Gastroesophageal sphincter (tissue), 4 donors: ENCODE measurements around the gene APRT. TPM values are rescaled to one million over a fixed set of nuclear protein-coding genes. Genes with fewer than 3 reads are reported as not detected.

Source experiments
- ATAC-seq: fragments of 150-250 bp; one replicate; pipeline ENCODE4 v1.9.1; 2016; ENCODE audit warnings: mild to moderate bottlenecking, moderate library complexity
- H3K27ac ChIP-seq, 4 donors: fragments of 200-600 bp; sonication (generic) in 3 of 4; 1 replicate in 3 of 4; 2 replicates in 1 of 4; pipeline ENCODE4 v1.5.1; 2016 to 2019
- H3K27me3 ChIP-seq: fragments of 200-600 bp; sonication (generic); one replicate; pipeline ENCODE4 v1.5.1; 2019
- H3K36me3 ChIP-seq, 2 donors: fragments of 200-600 bp; sonication (generic); one replicate each; pipeline ENCODE4 v1.5.1; 2019; ENCODE audit warnings: control low read depth in 1 of 2
- H3K4me1 ChIP-seq, 3 donors: fragments of 200-600 bp; sonication (generic); 1 replicate in 2 of 3; 2 replicates in 1 of 3; pipeline ENCODE4 v1.5.1; 2016 to 2019; ENCODE audit warnings: control low read depth in 2 of 3
- H3K4me3 ChIP-seq, 2 donors: fragments of 200-600 bp; sonication (generic); one replicate each; pipeline ENCODE4 v1.5.1; 2019; ENCODE audit warnings: mild to moderate bottlenecking in 1 of 2, moderate library complexity in 1 of 2
- H3K9me3 ChIP-seq, 3 donors: fragments of 200-600 bp; sonication (generic); one replicate each; pipeline ENCODE4 v1.5.1; 2017 to 2019; ENCODE audit warnings: control low read depth in 2 of 3
- CTCF ChIP-seq, 4 experiments: fragments of 200-600 bp in 2 of 4; fragments of 450-650 bp in 2 of 4; sonication (generic) in 1 of 4; IDR thresholded peaks; one replicate each; pipeline ENCODE4 v1.5.1; 2017 to 2019; ENCODE audit warnings: antibody characterized with exemption in 4 of 4, mild to moderate bottlenecking in 2 of 4, moderate library complexity in 2 of 4
- EP300 ChIP-seq: sonication (generic); formaldehyde crosslinking; IDR thresholded peaks from one replicate; pipeline ENCODE4 v1.6.1; 2017; ENCODE audit warnings: antibody characterized with exemption, mild to moderate bottlenecking
- POLR2A ChIP-seq, 2 donors: fragments of 450-650 bp; IDR thresholded peaks; one replicate each; pipeline ENCODE4 v1.6.1; 2017; ENCODE audit warnings: antibody characterized with exemption in 2 of 2, mild to moderate bottlenecking in 2 of 2, moderate library complexity in 1 of 2
- POLR2AphosphoS5 ChIP-seq: sonication (generic); formaldehyde crosslinking; IDR thresholded peaks from one replicate; pipeline ENCODE4 v1.6.1; 2017; ENCODE audit warnings: antibody characterized with exemption
- WGBS, 2 donors: methylation state at CpG; one replicate each; pipeline ENCODE4 v1.1.5; 2018; ENCODE audit warnings: low coverage in 1 of 2; 5-methylcytosine and 5-hydroxymethylcytosine counted together
- total RNA-seq, 4 donors: library from RNA; depleted of rRNA; stranded (reverse); fragments of >200 nt; gene quantifications; one replicate each; pipeline ENCODE4 v1.1.0, GENCODE V29; 2016

Gene APRT
- total RNA-seq, 4 donors from 2014 or later = 64.9 to 103 (median 92.9) TPM

- no peaks in the 10 kb centered on the region for H3K36me3 ChIP-seq
- no peaks in the 10 kb centered on the region for H3K9me3 ChIP-seq
- peak; percentile 61 for TF ChIP-seq POLR2AphosphoS5
- TF ChIP-seq POLR2A (IDR thresholded peaks at IDR 0.05) = no peak
- peak in 3 of 4 experiments; percentile 65 to 76 (median 69) for TF ChIP-seq CTCF (IDR thresholded peaks at IDR 0.05)
- 0% methylated on average over 4 of the region's 74 CpGs; no CpG with 5 or more reads in 1 of the 2 donors for WGBS, 2 donors
- H3K27me3 ChIP-seq = no peaks in the 10 kb centered on the region
- ATAC-seq = peak; percentile 71
- H3K27ac ChIP-seq = peak overlapping the region; percentile 62 to 99 (median 93)
- H3K4me3 ChIP-seq = peak overlapping the region; percentile 50 to 78
- H3K4me1 ChIP-seq = peaks cover 3 to 64% (median 44%) of the 10 kb centered on the region in 3 donors
These were observed 27.5 kb downstream of the APRT start for GRCh38 chr16:88784074-88784855.

GRCh38 chr16:88783391-88784073, 28.2 kb downstream of the APRT start:
- peak overlapping the region; percentile 62 to 99 (median 93) for H3K27ac ChIP-seq
- H3K36me3 ChIP-seq = no peaks in the 10 kb centered on the region
- H3K27me3 ChIP-seq = no peaks in the 10 kb centered on the region
- peaks cover 3 to 71% (median 48%) of the 10 kb centered on the region in 3 donors for H3K4me1 ChIP-seq
- 4 to 23% methylated on average over 3 to 4 of the region's 27 CpGs for WGBS, 2 donors
- TF ChIP-seq POLR2A (IDR thresholded peaks at IDR 0.05) (peak in 1 of 2 donors; percentile 16), CTCF (IDR thresholded peaks at IDR 0.05) (no peak), POLR2AphosphoS5 (peak; percentile 60)
- H3K9me3 ChIP-seq = no peaks in the 10 kb centered on the region
- peak; percentile 37 for ATAC-seq
- H3K4me3 ChIP-seq = peak overlapping the region; percentile 50 to 78

- WGBS, 2 donors = 46% methylated on average over 9 of the region's 16 CpGs; no CpG with 5 or more reads in 1 of the 2 donors
- Histone ChIP-seq H3K9me3 (no peaks in the 10 kb centered on the region), H3K4me1 (peaks cover 3 to 79% (median 55%) of the 10 kb centered on the region in 3 donors), H3K27me3 (no peaks in the 10 kb centered on the region), H3K27ac (peak overlapping the region; percentile 62 to 99 (median 93)), H3K36me3 (no peaks in the 10 kb centered on the region), H3K4me3 (peak overlapping the region; percentile 50 to 78)
- peak; percentile 85 for TF ChIP-seq POLR2AphosphoS5
- no peak for TF ChIP-seq CTCF (IDR thresholded peaks at IDR 0.05)
- TF ChIP-seq POLR2A (IDR thresholded peaks at IDR 0.05) = no peak
- TF ChIP-seq EP300 = no peak
- no peak for ATAC-seq
These were observed 29.0 kb downstream of the APRT start for GRCh38 chr16:88782454-88783390.

GRCh38 chr16:88781140-88782077, 30.3 kb downstream of the APRT start:
- WGBS, 2 donors = 64 to 80% methylated on average over 1 to 6 of the region's 28 CpGs
- ATAC-seq = no peak
- H3K27ac ChIP-seq = peak overlapping the region in 3 of 4 donors; percentile 88 to 99 (median 98)
- no peaks in the 10 kb centered on the region for H3K27me3 ChIP-seq
- no peak for TF ChIP-seq POLR2AphosphoS5
- no peak for TF ChIP-seq POLR2A (IDR thresholded peaks at IDR 0.05)
- TF ChIP-seq EP300 = no peak
- no peak for TF ChIP-seq CTCF (IDR thresholded peaks at IDR 0.05)
- no peak overlapping the region for H3K4me3 ChIP-seq
- no peaks in the 10 kb centered on the region for H3K9me3 ChIP-seq
- no peaks in the 10 kb centered on the region for H3K36me3 ChIP-seq
- H3K4me1 ChIP-seq = peaks cover 3 to 92% (median 65%) of the 10 kb centered on the region in 3 donors
